Measurements from ENCODE around the gene PRCD.

GRCh38 chr17:76538941-76539570, 788 bp upstream of the PRCD start:
- TF ChIP-seq EZH2 (IDR thresholded peaks at IDR 0.05; ENCODE audit: insufficient read depth, poor library complexity, severe bottlenecking), result no peak
- TF ChIP-seq EZH2phosphoT487 (IDR thresholded peaks at IDR 0.05; ENCODE audit: insufficient read depth, low read depth), result no peak

Data from GM23248 (cell line).